GM15510 (cell line): ENCODE data around the gene RAI1.

Experiments
- POLR2A ChIP-seq: IDR thresholded peaks from 3 replicates; pipeline ENCODE4 v1.6.1; 2011; ENCODE audit warnings: borderline replicate concordance; ENCODE audit not compliant: insufficient read length; ENCODE audit errors: extremely low read depth

The RAI1 gene

DNA sequence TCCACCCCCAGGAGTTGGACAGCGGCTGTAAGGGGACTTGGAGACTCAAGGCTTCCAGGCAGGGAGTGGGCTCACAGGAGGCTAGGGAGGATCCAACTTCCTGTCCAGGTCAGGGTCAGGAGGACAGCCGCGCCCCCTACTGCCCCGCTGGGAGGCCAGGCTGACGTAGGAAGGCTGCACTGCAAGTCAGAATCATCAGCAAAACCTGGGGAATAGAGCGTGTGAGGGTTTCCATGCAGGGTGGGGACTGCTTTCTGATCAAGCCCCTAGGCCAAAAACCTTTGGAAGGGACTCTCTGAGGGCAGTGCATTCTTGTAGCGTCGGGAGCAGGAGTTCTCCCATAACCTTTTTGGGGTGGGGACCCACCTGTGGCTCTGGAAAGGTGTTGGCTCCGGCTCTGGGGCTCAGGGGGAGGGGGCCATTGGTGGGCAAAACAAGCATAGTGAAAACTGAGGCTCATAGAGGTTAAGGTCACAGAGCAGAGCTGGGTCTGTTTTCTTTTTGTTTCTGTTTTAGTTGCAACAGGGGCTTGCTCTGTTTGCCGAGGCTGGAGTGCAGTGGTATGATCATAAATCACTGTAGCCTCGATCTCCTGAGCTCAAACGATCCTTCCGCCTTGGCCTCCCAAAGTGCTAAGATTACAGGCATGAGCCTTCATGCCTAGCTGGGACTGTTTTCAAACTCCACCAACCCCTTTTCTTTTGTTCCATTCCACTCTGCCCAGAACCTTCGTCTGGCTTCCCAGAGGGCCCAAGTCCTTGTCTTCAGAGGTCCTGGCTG lies 22.1 kb downstream of the RAI1 start:
- TF ChIP-seq POLR2A: no peak

DNA sequence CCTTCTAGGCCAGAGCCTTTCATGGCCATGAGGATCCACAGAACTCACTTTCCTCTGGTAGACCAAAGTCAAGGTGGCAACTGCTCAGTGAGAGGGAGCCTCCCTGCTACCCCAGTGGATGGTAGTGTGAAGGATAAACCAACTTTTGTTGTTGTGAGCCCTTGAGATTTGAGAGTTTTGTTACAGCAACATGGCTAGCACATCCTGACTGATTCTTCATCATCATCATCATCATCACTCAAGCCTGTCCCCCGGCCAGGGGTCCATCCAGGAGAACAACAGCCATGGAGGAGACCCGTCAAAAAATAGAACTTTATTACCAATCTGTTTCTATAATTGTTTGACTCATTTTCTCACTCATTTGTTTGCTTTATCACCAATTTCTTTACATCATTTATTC lies 23.7 kb downstream of the RAI1 start:
- TF ChIP-seq POLR2A: no peak

DNA sequence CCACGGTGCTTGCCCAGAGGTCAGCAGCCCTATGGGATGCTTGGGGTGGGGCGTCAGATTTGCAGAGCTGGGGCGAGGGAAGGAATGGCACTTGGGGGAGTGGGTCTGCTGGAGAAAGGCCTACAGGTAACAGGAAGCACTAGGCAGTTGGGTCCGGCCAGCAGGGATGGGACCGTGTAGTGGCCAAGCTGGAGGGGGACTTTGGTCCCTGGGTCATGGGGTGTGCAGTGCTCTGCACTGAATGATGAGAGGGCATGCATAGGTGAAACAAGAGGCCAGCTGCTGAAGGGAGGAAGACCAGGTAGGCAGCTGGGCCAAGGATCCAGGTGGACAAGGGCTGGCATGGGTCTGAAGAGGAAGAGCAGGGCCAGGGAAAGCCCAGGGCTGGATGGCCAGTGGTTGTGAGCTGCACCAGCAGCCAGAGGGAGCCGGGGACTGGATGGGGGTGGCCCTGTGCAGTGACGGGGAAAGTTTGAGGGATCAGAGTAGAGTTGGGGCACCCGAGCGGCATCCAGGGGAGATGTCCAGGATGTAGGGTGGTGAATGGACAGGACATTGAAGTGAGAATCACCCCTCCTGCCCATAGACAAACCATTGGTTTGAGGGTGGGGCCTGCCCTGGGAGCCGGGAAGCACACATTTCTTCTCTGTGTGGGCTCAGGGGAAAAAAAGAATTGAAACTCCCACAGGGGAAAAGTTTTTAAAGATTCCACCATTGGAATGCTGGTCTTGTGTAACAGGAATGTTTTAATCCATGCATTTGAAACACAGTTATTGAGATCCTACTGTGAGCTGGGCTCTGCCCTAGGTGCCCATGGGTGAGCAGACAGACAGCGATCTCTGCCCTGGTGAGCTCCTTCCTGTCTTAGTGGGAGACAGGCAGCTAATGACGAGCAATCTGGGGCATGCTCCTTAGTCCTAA lies 25.1 kb downstream of the RAI1 start:
- TF ChIP-seq POLR2A: no peak

DNA sequence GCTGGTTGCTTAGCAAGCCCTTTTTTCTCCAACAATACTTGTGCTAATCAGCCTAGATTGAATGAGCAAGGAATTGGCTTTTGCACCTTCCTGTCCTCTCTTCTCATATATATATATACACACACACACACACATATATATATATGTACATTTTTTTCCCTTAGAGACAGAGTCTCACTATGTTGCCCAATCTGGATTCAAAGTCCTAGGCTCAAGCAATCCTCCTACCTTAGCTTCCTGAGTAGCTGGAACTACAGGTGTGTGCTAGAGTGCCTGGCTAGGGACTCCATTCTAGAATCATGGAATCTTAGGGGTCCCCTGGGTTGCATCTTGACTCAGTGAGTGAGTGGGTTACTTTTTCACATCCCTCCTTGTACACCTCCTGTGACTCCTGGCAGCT lies 27.0 kb downstream of the RAI1 start:
- no peak for TF ChIP-seq POLR2A

DNA sequence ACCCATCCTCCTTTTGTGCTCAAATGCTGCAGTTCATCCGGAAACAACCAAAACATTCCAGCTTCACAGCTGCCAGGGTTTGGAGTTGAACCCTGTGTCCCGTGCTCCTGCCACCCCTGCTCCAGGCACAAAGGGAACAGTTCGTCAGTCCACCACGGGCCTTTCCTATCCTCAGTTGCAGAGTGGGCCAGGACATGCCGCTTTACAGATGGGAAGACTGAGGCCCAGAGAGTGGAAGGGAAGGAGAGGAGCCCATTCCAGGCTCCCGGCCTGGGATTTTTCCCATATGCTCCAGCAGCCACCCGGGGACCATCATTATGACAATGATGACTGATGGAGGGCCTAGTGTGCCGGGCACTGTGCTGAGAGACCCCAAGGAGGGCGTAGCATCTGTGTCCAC lies 27.6 kb downstream of the RAI1 start:
- TF ChIP-seq POLR2A: no peak

DNA sequence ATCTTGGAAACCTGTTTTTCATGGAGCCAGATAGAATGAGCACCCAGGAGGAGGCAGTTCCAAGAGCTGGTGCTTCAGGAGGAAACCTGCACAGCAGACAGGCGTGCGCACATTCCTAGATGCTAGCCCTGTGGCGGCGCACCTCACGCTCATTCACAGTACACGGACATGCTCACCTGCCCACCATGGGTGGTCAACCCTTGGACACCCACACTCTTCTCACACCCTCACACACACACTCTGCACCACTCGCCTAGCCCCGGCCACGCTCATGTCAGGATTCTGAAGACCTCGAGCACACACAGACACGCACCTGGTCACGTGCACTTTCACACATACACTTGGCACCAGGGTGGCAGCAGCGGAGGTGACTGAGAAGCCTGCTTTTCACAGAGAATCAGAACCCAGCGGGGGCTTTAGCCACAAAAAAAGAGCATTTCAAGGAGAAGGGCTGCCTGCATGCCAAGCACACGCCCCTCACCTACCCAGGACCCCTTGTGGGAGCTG lies 28.6 kb downstream of the RAI1 start:
- TF ChIP-seq POLR2A: no peak

DNA sequence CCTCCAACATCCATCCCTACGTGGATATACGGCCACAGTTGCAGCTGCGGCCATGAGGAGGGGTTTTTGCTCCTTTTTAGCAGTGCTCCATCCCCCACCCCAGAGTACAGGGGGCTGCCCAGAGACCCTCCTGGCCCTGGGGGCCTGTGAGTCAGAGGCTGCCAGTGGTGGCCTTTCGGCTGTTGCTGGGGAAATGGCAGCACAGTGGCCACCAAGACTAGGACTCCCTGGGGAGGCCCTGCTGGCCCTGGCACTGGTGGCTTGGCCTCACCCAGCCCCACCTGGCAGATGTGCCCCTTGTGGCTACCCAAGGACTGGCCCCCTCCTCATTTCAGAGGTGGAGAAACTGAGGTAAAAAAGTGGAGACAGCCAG lies 29.1 kb downstream of the RAI1 start:
- no peak for TF ChIP-seq POLR2A

DNA sequence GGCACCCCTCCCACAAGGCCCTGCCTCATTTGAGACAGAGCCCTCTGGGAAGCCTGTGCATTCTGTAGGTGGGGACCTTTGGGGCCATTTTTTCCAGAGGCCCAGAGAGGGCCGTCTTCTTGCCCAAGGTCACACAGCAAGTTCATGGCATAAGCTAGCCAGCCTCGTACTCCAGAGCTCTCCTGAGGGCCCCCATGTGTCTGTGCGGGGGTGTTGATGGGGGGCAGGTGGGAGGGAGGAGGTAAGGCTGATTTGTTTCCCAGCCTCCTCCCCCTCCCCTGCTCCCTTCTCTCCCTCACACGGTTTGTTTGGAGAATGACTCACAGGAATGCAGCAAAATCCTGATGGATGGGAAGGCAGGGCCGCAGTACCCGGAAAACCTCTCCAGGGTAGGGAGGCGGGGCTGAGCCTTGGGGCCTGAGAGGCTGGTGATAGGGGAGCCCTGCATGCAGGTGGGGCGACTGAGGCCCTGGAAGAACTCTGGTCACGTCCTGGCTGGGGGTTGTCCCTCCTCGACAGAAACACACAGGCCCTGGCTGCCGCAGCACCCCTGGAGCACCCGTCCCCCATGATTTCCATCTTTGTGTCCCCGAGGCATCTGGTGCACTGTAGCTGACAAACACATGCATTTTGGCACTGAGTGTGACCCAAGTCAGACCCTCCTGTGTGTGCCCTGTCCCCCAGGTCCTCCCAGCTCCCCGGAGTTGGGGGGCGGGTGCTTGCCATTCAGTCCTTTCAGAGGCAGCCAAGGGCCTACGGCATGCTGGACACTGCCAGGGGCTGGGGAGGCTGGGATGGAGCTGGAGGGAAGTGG lies 29.7 kb downstream of the RAI1 start:
- TF ChIP-seq POLR2A: no peak

DNA sequence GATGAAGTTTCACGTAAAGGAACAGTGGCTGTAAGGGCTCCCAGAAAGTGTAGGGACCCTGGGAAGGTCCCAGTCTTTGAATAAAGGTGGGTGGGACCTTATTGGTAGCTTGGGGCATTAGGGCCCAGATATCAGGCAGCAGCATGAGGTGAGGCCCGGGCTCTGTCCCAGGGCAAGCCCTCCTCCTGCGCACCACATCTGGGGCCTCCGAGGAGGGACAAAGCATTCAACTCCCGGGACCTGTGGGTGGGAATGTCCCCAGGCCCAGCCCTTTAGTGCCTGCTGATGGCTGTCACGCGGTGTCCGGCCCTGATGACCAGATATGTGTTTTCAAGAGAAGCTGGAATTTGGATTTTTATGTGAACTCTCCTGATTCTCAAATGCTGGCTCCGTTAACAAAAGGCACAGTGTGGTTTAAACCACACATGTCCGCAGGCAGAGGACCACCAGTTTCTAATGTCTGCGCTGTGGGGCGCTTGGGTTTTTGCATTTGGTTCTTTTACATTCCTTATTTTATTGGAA lies 30.4 kb downstream of the RAI1 start:
- TF ChIP-seq POLR2A: no peak

DNA sequence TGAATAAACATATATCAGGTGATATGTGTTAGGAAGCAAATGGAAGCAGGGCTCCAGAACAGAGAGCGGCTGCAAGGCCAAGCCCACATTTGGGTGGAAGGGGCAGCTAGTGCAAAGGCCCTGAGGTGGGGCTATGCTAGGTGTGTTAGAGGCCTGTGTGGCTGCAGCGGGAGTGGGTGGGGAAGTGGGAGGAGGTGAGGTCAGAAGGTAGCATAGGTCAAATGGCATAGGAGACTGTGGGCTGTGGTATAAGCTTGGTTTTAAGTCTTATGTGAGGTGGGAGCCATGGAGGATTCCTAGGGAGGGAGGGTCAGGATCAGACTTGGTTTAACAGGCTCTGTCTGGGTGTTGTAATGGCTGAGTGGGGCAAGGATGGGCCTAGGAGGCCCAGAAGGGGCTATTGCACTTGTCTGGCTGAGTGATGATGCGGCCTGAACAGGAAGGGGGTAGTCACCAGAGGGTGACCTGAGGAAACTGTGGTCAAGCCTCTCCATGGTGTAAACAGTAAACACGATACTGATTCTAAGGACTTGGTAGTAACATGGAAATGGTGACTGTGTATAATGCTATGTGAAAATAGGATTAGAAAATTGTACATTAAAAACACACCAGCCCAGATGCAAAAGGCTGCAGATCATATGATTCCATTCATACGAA lies 31.1 kb downstream of the RAI1 start:
- no peak for TF ChIP-seq POLR2A

DNA sequence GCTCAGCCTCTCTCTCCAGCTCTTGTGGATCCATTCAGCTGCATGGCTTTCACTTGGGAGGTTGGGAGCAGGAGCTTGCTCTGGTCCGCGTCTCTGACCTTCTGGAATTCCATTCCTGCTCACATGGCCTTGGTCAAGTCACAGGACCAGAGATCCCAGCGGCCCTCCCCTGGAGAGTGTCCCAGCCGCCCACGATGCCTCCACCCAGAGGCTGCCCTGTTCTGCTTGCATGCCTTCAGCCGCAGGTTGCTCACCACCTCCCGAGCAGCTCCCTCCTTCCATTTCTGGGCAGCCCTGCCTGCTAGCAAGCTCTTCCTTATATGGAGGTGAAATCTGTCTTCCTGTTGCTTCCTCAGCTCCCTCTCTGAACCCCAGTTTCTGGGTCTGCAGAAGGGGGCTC lies 32.6 kb downstream of the RAI1 start:
- no peak for TF ChIP-seq POLR2A

DNA sequence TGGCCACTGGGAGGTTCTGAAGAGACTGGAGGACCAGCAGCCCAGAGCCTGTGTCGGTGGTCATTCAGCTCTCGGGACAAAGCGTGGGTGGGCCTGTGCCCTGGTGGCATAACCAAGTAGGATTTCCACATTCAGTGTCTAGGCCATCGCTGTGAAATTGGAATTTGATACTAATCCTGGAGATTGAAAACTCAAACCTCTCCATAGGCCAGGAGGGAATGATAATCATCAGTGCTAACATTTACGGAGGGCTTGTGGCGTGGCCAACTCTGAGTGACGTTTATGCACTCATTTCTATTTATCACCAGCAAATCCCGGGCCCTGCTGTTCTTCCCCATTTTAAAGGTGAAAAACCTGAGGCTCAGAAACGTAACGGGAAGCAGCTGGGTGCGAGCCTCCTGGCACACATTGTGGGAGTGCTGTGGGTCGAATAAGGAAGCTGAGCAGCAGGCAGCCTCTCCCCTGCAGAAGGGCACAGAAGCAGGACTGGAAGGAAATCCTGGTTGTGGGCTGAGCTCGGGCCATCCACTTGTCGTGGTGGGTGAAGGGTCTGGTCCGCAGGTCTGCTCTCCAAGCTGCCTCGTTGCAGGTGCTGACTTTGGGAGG lies 33.1 kb downstream of the RAI1 start:
- TF ChIP-seq POLR2A: no peak

DNA sequence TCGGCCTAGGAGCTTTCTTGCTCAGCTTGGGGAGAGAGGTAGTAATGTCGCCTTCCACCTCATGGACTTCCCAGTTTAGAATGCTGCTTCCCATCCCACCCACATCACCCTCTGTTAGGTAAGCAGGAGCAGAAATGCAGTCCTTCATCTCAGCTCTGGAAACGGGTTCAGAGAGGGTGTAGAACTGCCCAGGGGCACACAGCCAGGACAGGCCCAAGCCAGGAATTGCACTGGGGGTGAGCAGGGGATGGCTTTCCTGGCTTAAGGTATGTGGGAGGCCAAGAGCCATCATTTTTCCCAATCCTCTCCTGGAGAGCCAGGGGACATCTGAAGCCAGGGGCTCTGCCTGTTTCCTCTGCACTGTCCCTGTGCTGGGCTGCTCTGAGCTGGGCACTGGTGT lies 33.6 kb downstream of the RAI1 start:
- no peak for TF ChIP-seq POLR2A
